ENCODE results near the gene ZNF672. TPM values are rescaled to one million over a fixed set of nuclear protein-coding genes. Genes with fewer than 3 reads are reported as not detected.
"Not testable (repeated sequence)": the region's sequence is repeated elsewhere in the genome, so short reads cannot be mapped to it uniquely, and the experiment has no call there.

ZNF672 gene
- total RNA-seq, 1 donor: 15.2 TPM

- H3K9me3 ChIP-seq (ENCODE audit: low read depth, low read length): no peaks in the 10 kb centered on the region
- H4K20me1 ChIP-seq (ENCODE audit: insufficient read depth, low read length): no peaks in the 10 kb centered on the region
- no peaks in the 10 kb centered on the region for H3K79me2 ChIP-seq (ENCODE audit: insufficient read depth, low read length)
- H3K36me3 ChIP-seq (ENCODE audit: insufficient read depth, low read length): no peaks in the 10 kb centered on the region
- peak overlapping the region; percentile 94 for H3K27ac ChIP-seq (ENCODE audit: low read depth, low read length)
- H3K27me3 ChIP-seq (ENCODE audit: insufficient read depth, low read length): no peaks in the 10 kb centered on the region
- H2AFZ ChIP-seq (ENCODE audit: low read length): no peak overlapping the region
- TF ChIP-seq CTCF (IDR thresholded peaks at IDR 0.05; ENCODE audit: extremely low read depth, low read depth, low read length): no peak
- H3K4me3 ChIP-seq (ENCODE audit: insufficient read depth, low read length): peak overlapping the region; percentile 75
- peak; percentile 87 for DNase-seq (ENCODE audit: insufficient read length, low spot score, missing footprints)
- no peaks in the 10 kb centered on the region for H3K4me1 ChIP-seq (ENCODE audit: insufficient read depth, low read length)
- H3K4me2 ChIP-seq (ENCODE audit: insufficient read depth, low read length): peak overlapping the region; percentile 95
These were observed 36.0 kb downstream of the ZNF672 start for GRCh38 chr1:248873993-248874533.

- no peak overlapping the region for H3K4me3 ChIP-seq (ENCODE audit: insufficient read depth, low read length)
- H4K20me1 ChIP-seq (ENCODE audit: insufficient read depth, low read length): no peaks in the 10 kb centered on the region
- H3K4me1 ChIP-seq (ENCODE audit: insufficient read depth, low read length): no peaks in the 10 kb centered on the region
- no peak overlapping the region for H3K27ac ChIP-seq (ENCODE audit: low read depth, low read length)
- DNase-seq (ENCODE audit: insufficient read length, low spot score, missing footprints): no peak
- H3K36me3 ChIP-seq (ENCODE audit: insufficient read depth, low read length): no peaks in the 10 kb centered on the region
- no peaks in the 10 kb centered on the region for H3K79me2 ChIP-seq (ENCODE audit: insufficient read depth, low read length)
- H2AFZ ChIP-seq (ENCODE audit: low read length): no peak overlapping the region
- no peaks in the 10 kb centered on the region for H3K27me3 ChIP-seq (ENCODE audit: insufficient read depth, low read length)
- TF ChIP-seq CTCF (IDR thresholded peaks at IDR 0.05; ENCODE audit: extremely low read depth, low read depth, low read length): no peak
- H3K4me2 ChIP-seq (ENCODE audit: insufficient read depth, low read length): no peak overlapping the region
- no peaks in the 10 kb centered on the region for H3K9me3 ChIP-seq (ENCODE audit: low read depth, low read length)
These were observed 43.2 kb downstream of the ZNF672 start for GRCh38 chr1:248881261-248881660.

GRCh38 chr1:248882427-248882826 is 44.4 kb downstream of the ZNF672 start:
- H2AFZ ChIP-seq (ENCODE audit: low read length); DNase-seq (ENCODE audit: insufficient read length, low spot score, missing footprints); H3K36me3 ChIP-seq (ENCODE audit: insufficient read depth, low read length); H3K27ac ChIP-seq (ENCODE audit: low read depth, low read length); H3K4me2 ChIP-seq (ENCODE audit: insufficient read depth, low read length); H3K79me2 ChIP-seq (ENCODE audit: insufficient read depth, low read length); H3K4me3 ChIP-seq (ENCODE audit: insufficient read depth, low read length); H3K27me3 ChIP-seq (ENCODE audit: insufficient read depth, low read length); H3K4me1 ChIP-seq (ENCODE audit: insufficient read depth, low read length); H3K9me3 ChIP-seq (ENCODE audit: low read depth, low read length); H4K20me1 ChIP-seq (ENCODE audit: insufficient read depth, low read length): not testable (repeated sequence)

- Histone ChIP-seq H3K27me3 (ENCODE audit: insufficient read depth, low read length) (no peaks in the 10 kb centered on the region), H3K79me2 (ENCODE audit: insufficient read depth, low read length) (no peaks in the 10 kb centered on the region), H3K4me2 (ENCODE audit: insufficient read depth, low read length) (no peak overlapping the region), H2AFZ (ENCODE audit: low read length) (no peak overlapping the region), H3K9me3 (ENCODE audit: low read depth, low read length) (no peaks in the 10 kb centered on the region), H3K27ac (ENCODE audit: low read depth, low read length) (no peak overlapping the region), H3K4me1 (ENCODE audit: insufficient read depth, low read length) (no peaks in the 10 kb centered on the region), H4K20me1 (ENCODE audit: insufficient read depth, low read length) (no peaks in the 10 kb centered on the region), H3K4me3 (ENCODE audit: insufficient read depth, low read length) (no peak overlapping the region), H3K36me3 (ENCODE audit: insufficient read depth, low read length) (no peaks in the 10 kb centered on the region)
- no peak for DNase-seq (ENCODE audit: insufficient read length, low spot score, missing footprints)
- TF ChIP-seq CTCF (IDR thresholded peaks at IDR 0.05; ENCODE audit: extremely low read depth, low read depth, low read length): no peak
These were observed 46.7 kb downstream of the ZNF672 start for GRCh38 chr1:248884632-248885295.

Data from osteoblast (primary cell).